Measurements from ENCODE around the gene PAK4.
"Not testable (repeated sequence)": the region's sequence is repeated elsewhere in the genome, so short reads cannot be mapped to it uniquely, and the experiment has no call there.

Gene PAK4

GRCh38 chr19:39139971-39140453 is 14.4 kb downstream of the PAK4 start:
- no peaks in the 10 kb centered on the region for H3K36me3 ChIP-seq (ENCODE audit: control insufficient read depth, insufficient read depth, low read length)
- no peak for DNase-seq (ENCODE audit: extremely low read depth, insufficient read length)
- no peak overlapping the region for H3K4me3 ChIP-seq (replicated peaks; ENCODE audit: low read depth, low read length)
- H3K27me3 ChIP-seq (replicated peaks; ENCODE audit: control insufficient read depth, insufficient read depth, low read length), result no peaks in the 10 kb centered on the region
- no peak for TF ChIP-seq CTCF (IDR thresholded peaks at IDR 0.05; ENCODE audit: insufficient read depth, low read length, poor library complexity, severe bottlenecking)

DNA sequence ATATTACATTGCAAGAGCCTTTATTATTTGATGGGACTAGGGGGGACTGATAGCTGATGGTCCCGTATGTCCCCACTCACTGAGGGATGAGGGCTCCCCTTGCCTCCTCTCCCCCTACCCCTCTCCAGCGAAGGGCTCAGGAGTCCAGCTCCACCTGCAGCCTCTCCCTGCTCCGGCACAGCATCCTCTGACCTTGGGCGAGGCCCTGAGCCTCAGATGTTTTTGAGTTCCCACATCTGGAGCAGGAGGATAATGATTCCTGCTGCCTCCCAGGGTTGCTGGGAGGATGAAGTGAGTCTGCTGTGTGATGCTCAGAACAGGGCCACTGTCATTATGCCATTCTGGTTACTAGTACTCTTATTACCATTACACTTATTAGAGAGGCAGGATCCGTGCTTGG is 15.0 kb downstream of the PAK4 start:
- TF ChIP-seq CTCF (IDR thresholded peaks at IDR 0.05; ENCODE audit: insufficient read depth, low read length, poor library complexity, severe bottlenecking), result no peak
- Histone ChIP-seq H3K36me3 (ENCODE audit: control insufficient read depth, insufficient read depth, low read length) (no peaks in the 10 kb centered on the region), H3K4me3 (replicated peaks; ENCODE audit: low read depth, low read length) (no peak overlapping the region), H3K27me3 (replicated peaks; ENCODE audit: control insufficient read depth, insufficient read depth, low read length) (no peaks in the 10 kb centered on the region)
- no peak for DNase-seq (ENCODE audit: extremely low read depth, insufficient read length)

DNA sequence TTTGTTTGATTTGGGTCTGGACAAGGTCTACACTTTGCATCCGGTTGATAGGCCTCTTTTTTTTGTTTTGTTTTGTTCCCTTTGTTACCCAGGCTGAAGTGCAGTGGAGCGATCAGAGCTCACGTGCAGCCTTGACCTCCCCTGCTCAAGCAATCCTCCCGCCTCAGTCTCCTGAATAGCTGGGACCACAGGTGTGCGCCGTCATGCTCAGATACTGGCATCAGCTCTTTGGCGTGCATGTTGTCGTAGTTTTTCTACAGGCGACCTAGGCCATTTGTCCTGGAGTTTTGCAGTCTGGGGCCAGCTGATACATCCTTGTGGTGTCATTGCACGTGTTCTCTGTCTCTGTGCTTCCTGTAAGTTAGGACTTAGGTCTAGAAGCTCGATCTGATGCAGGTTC is 16.3 kb downstream of the PAK4 start:
- H3K4me3 ChIP-seq (replicated peaks; ENCODE audit: low read depth, low read length), result no peak overlapping the region
- no peaks in the 10 kb centered on the region for H3K27me3 ChIP-seq (replicated peaks; ENCODE audit: control insufficient read depth, insufficient read depth, low read length)
- no peak for TF ChIP-seq CTCF (IDR thresholded peaks at IDR 0.05; ENCODE audit: insufficient read depth, low read length, poor library complexity, severe bottlenecking)
- H3K36me3 ChIP-seq (ENCODE audit: control insufficient read depth, insufficient read depth, low read length), result no peaks in the 10 kb centered on the region
- DNase-seq (ENCODE audit: extremely low read depth, insufficient read length), result no peak

GRCh38 chr19:39142630-39143029 is 17.0 kb downstream of the PAK4 start:
- TF ChIP-seq CTCF (IDR thresholded peaks at IDR 0.05; ENCODE audit: insufficient read depth, low read length, poor library complexity, severe bottlenecking), result no peak
- DNase-seq (ENCODE audit: extremely low read depth, insufficient read length), result no peak
- H3K4me3 ChIP-seq (replicated peaks; ENCODE audit: low read depth, low read length), result no peak overlapping the region
- no peaks in the 10 kb centered on the region for H3K27me3 ChIP-seq (replicated peaks; ENCODE audit: control insufficient read depth, insufficient read depth, low read length)
- no peaks in the 10 kb centered on the region for H3K36me3 ChIP-seq (ENCODE audit: control insufficient read depth, insufficient read depth, low read length)

DNA sequence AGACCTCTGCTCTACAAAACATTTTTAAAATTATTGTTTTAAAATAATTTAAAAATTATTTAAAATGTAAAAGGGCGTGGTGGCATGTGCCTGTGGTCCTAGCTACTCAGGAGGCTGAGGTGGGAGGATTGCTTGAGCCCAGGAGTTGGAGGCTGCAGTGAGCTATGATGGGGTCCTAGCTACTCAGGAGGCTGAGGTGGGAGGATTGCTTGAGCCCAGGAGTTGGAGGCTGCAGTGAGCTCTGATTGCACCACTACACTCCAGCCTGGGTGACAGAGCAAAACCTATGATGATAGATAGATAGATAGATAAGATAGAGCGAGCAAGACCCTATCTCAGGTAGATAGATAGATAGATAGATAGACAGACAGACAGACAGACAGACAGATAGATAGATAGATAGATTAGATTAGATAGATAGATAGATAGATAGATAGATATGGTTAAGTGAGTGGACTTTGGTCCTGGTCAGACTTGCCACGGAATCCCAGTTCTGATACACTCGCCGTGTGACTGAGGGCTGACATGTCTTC is 18.2 kb downstream of the PAK4 start:
- not testable (repeated sequence) for DNase-seq (ENCODE audit: extremely low read depth, insufficient read length); H3K4me3 ChIP-seq (replicated peaks; ENCODE audit: low read depth, low read length); H3K36me3 ChIP-seq (ENCODE audit: control insufficient read depth, insufficient read depth, low read length); H3K27me3 ChIP-seq (replicated peaks; ENCODE audit: control insufficient read depth, insufficient read depth, low read length)

- TF ChIP-seq CTCF (IDR thresholded peaks at IDR 0.05; ENCODE audit: insufficient read depth, low read length, poor library complexity, severe bottlenecking), result no peak
- no peak for DNase-seq (ENCODE audit: extremely low read depth, insufficient read length)
- no peak overlapping the region for H3K4me3 ChIP-seq (replicated peaks; ENCODE audit: low read depth, low read length)
- no peaks in the 10 kb centered on the region for H3K36me3 ChIP-seq (ENCODE audit: control insufficient read depth, insufficient read depth, low read length)
- no peaks in the 10 kb centered on the region for H3K27me3 ChIP-seq (replicated peaks; ENCODE audit: control insufficient read depth, insufficient read depth, low read length)
Measured at GRCh38 chr19:39144290-39145071, 18.9 kb downstream of the PAK4 start.
